MM.1S (cell line): ENCODE data around the gene PTGIS.

Experiments used
- CTCF ChIP-seq: fragments of 300-600 bp; sonication (generic); IDR thresholded peaks from 2 replicates; pipeline ENCODE4 v1.5.1; 2016; ENCODE audit warnings: antibody characterized with exemption, low read length, mixed read lengths
- EZH2phosphoT487 ChIP-seq: fragments of 300-600 bp; sonication (generic); IDR thresholded peaks from 2 replicates; pipeline ENCODE4 v1.6.1; 2018; ENCODE audit warnings: antibody characterized with exemption, low read length

- TF ChIP-seq CTCF, result no peak
- TF ChIP-seq EZH2phosphoT487, result no peak
These were observed 103.4 kb downstream of the PTGIS start for GRCh38 chr20:49464556-49464955.
